Peyer's patch (tissue), 4 donors: ENCODE measurements around the gene GPSM1.

Experiments
- POLR2A ChIP-seq, 2 donors: fragments of 450-650 bp; IDR thresholded peaks; one replicate each; pipeline ENCODE4 v1.5.1; 2017; ENCODE audit warnings: antibody characterized with exemption in 2 of 2, mild to moderate bottlenecking in 2 of 2, moderate library complexity in 2 of 2
- TF ChIP-seq, protein P1 (sequence below), 6 experiments: fragments of 450-650 bp in 4 of 6; fragments of 200-600 bp in 2 of 6; sonication (generic) in 1 of 6; IDR thresholded peaks; one replicate each; pipeline ENCODE4 v1.5.1; 2017 to 2019; ENCODE audit warnings: antibody characterized with exemption in 6 of 6, mild to moderate bottlenecking in 3 of 6, moderate library complexity in 1 of 6

DNA sequence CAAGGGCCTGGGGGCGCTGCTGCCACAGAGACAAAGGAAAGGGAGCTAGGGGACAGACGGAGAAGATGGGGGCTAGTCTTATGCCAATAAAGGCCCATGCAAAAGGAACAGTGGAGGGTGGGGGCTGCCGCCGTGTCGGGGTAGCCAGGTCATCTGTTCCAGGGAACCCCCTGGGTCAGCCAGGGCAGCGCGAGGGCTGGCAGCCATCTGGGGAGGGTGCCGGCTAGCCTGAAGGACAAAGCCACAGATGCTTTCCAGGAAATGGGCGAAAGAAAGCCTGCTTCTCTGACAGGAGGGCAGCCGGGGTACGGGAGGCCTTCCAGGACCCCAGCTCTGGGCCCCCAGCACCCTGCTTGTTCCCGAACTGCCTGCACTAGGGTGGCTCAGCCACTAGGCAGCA is 47.8 kb downstream of the GPSM1 start:
- no peak for TF ChIP-seq POLR2A (IDR thresholded peaks at IDR 0.05)
- TF ChIP-seq, protein P1, sequence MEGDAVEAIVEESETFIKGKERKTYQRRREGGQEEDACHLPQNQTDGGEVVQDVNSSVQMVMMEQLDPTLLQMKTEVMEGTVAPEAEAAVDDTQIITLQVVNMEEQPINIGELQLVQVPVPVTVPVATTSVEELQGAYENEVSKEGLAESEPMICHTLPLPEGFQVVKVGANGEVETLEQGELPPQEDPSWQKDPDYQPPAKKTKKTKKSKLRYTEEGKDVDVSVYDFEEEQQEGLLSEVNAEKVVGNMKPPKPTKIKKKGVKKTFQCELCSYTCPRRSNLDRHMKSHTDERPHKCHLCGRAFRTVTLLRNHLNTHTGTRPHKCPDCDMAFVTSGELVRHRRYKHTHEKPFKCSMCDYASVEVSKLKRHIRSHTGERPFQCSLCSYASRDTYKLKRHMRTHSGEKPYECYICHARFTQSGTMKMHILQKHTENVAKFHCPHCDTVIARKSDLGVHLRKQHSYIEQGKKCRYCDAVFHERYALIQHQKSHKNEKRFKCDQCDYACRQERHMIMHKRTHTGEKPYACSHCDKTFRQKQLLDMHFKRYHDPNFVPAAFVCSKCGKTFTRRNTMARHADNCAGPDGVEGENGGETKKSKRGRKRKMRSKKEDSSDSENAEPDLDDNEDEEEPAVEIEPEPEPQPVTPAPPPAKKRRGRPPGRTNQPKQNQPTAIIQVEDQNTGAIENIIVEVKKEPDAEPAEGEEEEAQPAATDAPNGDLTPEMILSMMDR (IDR thresholded peaks at IDR 0.05) = no peak
